RWPE2 (cell line): Measurements from ENCODE around the gene MICALL2.
A peak's percentile ranks its signal among the peaks of the same experiment; 100 is the strongest.

Experiments
- ATAC-seq: fragments of 200-7000 bp; cut with Tn5 transposase; 3 replicates; pipeline ENCODE4 v1.9.1; 2021; ENCODE audit warnings: low read depth
- DNase-seq: peaks from one replicate; pipeline ENCODE4 v3.0.0-alpha.2; 2020; ENCODE audit warnings: low spot score
- H3K27ac ChIP-seq: fragments of 450-650 bp; 2 replicates; pipeline ENCODE4 v1.5.1; 2017; ENCODE audit warnings: mild to moderate bottlenecking; ENCODE audit not compliant: poor library complexity, severe bottlenecking
- H3K27me3 ChIP-seq: fragments of 250-450 bp; sonication (Bioruptor Pico); 2 replicates; pipeline ENCODE4 v1.5.1; 2021; ENCODE audit warnings: mild to moderate bottlenecking, moderate library complexity; ENCODE audit not compliant: insufficient read depth, poor library complexity, severe bottlenecking
- H3K36me3 ChIP-seq: fragments of 250-450 bp; sonication (Bioruptor Pico); 2 replicates; pipeline ENCODE4 v1.5.1; 2020; ENCODE audit warnings: low read depth, mild to moderate bottlenecking, moderate library complexity
- H3K4me1 ChIP-seq: fragments of 250-450 bp; sonication (Bioruptor Pico); 2 replicates; pipeline ENCODE4 v1.5.1; 2021; ENCODE audit warnings: mild to moderate bottlenecking, moderate library complexity; ENCODE audit not compliant: insufficient read depth, poor library complexity, severe bottlenecking
- H3K4me3 ChIP-seq: fragments of 250-450 bp; sonication (Bioruptor Pico); 2 replicates; pipeline ENCODE4 v1.5.1; 2021; ENCODE audit warnings: mild to moderate bottlenecking, moderate library complexity; ENCODE audit not compliant: severe bottlenecking
- H3K9me3 ChIP-seq: fragments of 250-450 bp; sonication (Bioruptor Pico); 2 replicates; pipeline ENCODE4 v1.5.1; 2021; ENCODE audit warnings: mild to moderate bottlenecking, moderate library complexity; ENCODE audit not compliant: severe bottlenecking
- CTCF ChIP-seq: fragments of 450-650 bp; IDR thresholded peaks from one replicate; pipeline ENCODE4 v1.5.1; 2017; ENCODE audit warnings: mild to moderate bottlenecking, moderate library complexity; ENCODE audit not compliant: poor library complexity, severe bottlenecking

Gene MICALL2

GRCh38 chr7:1470901-1471300, 11.6 kb upstream of the MICALL2 start:
- DNase-seq (no peak), ATAC-seq (no peak)
- TF ChIP-seq CTCF = no peak
- no peaks in the 10 kb centered on the region for H3K9me3 ChIP-seq
- no peaks in the 10 kb centered on the region for H3K4me1 ChIP-seq
- no peaks in the 10 kb centered on the region for H3K27me3 ChIP-seq
- H3K36me3 ChIP-seq = peaks cover 25% of the 10 kb centered on the region
- no peak overlapping the region for H3K4me3 ChIP-seq
- H3K27ac ChIP-seq = no peak overlapping the region

GRCh38 chr7:1468643-1469298, 9.5 kb upstream of the MICALL2 start:
- Histone ChIP-seq H3K4me1 (no peaks in the 10 kb centered on the region), H3K9me3 (no peaks in the 10 kb centered on the region), H3K4me3 (no peak overlapping the region), H3K36me3 (peaks cover 15% of the 10 kb centered on the region), H3K27ac (no peak overlapping the region), H3K27me3 (no peaks in the 10 kb centered on the region)
- no peak for TF ChIP-seq CTCF
- ATAC-seq (no peak), DNase-seq (no peak)

GRCh38 chr7:1468203-1468602, 8.9 kb upstream of the MICALL2 start:
- no peaks in the 10 kb centered on the region for H3K4me1 ChIP-seq
- no peak overlapping the region for H3K4me3 ChIP-seq
- no peak for DNase-seq
- peaks cover 9% of the 10 kb centered on the region for H3K36me3 ChIP-seq
- H3K9me3 ChIP-seq = no peaks in the 10 kb centered on the region
- no peak overlapping the region for H3K27ac ChIP-seq
- no peak; the same call in 2 of the 3 replicates for ATAC-seq
- no peak for TF ChIP-seq CTCF
- H3K27me3 ChIP-seq = no peaks in the 10 kb centered on the region

GRCh38 chr7:1466524-1467271, 7.4 kb upstream of the MICALL2 start:
- ATAC-seq (peak; percentile 32), DNase-seq (no peak)
- Histone ChIP-seq H3K9me3 (no peaks in the 10 kb centered on the region), H3K36me3 (no peaks in the 10 kb centered on the region), H3K4me3 (no peak overlapping the region), H3K27ac (no peak overlapping the region), H3K4me1 (peaks cover 7% of the 10 kb centered on the region), H3K27me3 (no peaks in the 10 kb centered on the region)
- no peak for TF ChIP-seq CTCF

GRCh38 chr7:1464694-1465093, 5.4 kb upstream of the MICALL2 start:
- no peak for TF ChIP-seq CTCF
- H3K4me1 ChIP-seq = peaks cover 16% of the 10 kb centered on the region

More at GRCh38 chr7:1464694-1465093, 5.4 kb upstream of the MICALL2 start:
- Histone ChIP-seq H3K4me3 (no peak overlapping the region), H3K27me3 (no peaks in the 10 kb centered on the region), H3K9me3 (no peaks in the 10 kb centered on the region), H3K36me3 (no peaks in the 10 kb centered on the region), H3K27ac (no peak overlapping the region)
- ATAC-seq = no peak
- no peak for DNase-seq
